ENCODE measurements around the gene GINS1. TPM values are rescaled to one million over a fixed set of nuclear protein-coding genes. Genes with fewer than 3 reads are reported as not detected.

GINS1 gene
- total and polyA plus RNA-seq, 8 donors: 1.0 to 9.4 (median 2.8) TPM; not detected in 1

DNA sequence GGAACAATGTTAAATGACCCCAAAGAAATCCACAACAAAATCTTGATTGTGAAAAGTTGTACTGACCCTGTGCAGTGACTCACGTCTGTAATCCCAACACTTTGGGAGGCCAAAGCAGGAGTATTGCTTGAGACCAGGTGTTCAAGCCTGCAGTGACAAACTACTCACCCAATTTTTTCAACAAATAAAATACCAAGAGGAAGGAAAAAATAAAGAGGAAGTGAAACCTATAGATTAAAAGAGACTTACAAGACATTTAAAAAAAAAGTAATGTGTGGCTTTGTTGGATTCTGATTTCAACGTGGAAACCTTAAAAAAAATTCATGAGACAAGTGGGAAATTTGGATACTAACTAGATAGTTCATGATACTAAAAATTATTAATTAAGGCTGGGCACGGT is 31.9 kb downstream of the GINS1 start:
- Histone ChIP-seq H3K36me3 (no peaks in the 10 kb centered on the region), H3K4me3 (no peak overlapping the region), H3K9me3 (no peaks in the 10 kb centered on the region), H3K27ac (no peak overlapping the region), H3K27me3 (no peaks in the 10 kb centered on the region), H3K4me1 (no peaks in the 10 kb centered on the region)
- WGBS, 5 donors: 79 to 87% (median 83%) methylated on average over 3 of the region's 3 CpGs
- no peak for TF ChIP-seq POLR2AphosphoS5 (IDR thresholded peaks at IDR 0.05)
- TF ChIP-seq EP300 (IDR thresholded peaks at IDR 0.05): no peak
- no peak for TF ChIP-seq POLR2A (IDR thresholded peaks at IDR 0.05)
- TF ChIP-seq, protein P1, sequence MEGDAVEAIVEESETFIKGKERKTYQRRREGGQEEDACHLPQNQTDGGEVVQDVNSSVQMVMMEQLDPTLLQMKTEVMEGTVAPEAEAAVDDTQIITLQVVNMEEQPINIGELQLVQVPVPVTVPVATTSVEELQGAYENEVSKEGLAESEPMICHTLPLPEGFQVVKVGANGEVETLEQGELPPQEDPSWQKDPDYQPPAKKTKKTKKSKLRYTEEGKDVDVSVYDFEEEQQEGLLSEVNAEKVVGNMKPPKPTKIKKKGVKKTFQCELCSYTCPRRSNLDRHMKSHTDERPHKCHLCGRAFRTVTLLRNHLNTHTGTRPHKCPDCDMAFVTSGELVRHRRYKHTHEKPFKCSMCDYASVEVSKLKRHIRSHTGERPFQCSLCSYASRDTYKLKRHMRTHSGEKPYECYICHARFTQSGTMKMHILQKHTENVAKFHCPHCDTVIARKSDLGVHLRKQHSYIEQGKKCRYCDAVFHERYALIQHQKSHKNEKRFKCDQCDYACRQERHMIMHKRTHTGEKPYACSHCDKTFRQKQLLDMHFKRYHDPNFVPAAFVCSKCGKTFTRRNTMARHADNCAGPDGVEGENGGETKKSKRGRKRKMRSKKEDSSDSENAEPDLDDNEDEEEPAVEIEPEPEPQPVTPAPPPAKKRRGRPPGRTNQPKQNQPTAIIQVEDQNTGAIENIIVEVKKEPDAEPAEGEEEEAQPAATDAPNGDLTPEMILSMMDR (IDR thresholded peaks at IDR 0.05): no peak
- no peak for DNase-seq
- intact Hi-C loops (cut with DNase I; ENCODE audit: low total_unique reads): no loop called here

DNA sequence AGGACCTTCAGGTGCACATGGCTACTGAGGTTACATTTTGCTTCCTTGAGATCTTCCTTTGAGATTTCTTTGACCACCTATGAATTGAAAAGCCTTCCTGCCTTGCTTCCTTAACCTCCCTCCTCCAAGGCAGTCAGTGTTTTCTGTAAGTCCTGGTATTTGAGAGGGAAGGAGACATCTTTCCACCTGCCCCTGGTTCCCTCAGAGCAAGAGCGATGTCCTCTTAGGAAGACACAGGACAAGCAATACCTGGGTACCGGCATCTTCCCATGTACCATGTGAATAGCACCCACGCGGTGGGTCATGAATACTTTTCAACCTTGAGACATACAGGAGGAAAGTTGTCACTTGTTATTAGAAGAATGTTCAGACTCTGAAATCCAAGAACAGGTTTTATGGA is 37.1 kb downstream of the GINS1 start:
- no peaks in the 10 kb centered on the region for H3K9me3 ChIP-seq
- no peaks in the 10 kb centered on the region for H3K4me1 ChIP-seq
- 98 to 100% (median 98%) methylated on average over 4 of the region's 4 CpGs for WGBS, 5 donors
- H3K27ac ChIP-seq: no peak overlapping the region
- DNase-seq: no peak
- no peak overlapping the region for H3K4me3 ChIP-seq
- peaks cover 0 to 7% (median 0%) of the 10 kb centered on the region in 4 donors for H3K36me3 ChIP-seq
- no peaks in the 10 kb centered on the region for H3K27me3 ChIP-seq
- TF ChIP-seq EP300 (IDR thresholded peaks at IDR 0.05) (no peak), POLR2A (IDR thresholded peaks at IDR 0.05) (no peak), POLR2AphosphoS5 (IDR thresholded peaks at IDR 0.05) (no peak)
- TF ChIP-seq, protein P1 (IDR thresholded peaks at IDR 0.05): no peak
- intact Hi-C loops (cut with DNase I; ENCODE audit: low total_unique reads): no loop called here

DNA sequence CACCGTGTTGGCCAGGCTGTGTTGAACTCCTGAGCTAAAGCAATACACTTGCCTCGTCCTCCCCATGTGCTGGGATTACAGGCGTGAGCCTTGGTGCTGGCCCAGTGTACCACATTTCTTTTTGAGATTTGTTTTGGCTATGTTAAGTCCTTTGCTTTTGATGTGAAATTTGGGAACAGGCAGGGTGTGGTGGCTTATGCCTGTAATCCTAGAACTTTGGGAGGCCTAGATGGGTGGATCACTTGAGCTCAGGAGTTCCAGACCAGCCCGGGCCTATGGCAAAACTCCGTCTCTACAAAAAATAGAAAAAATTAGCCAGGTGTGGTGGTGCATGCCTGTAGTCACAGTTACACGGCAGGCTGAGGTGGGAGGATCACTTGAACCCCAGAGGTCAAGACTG is 40.2 kb downstream of the GINS1 start:
- intact Hi-C loops (cut with DNase I; ENCODE audit: low total_unique reads): no loop called here
- 78 to 94% (median 89%) methylated on average over 6 of the region's 6 CpGs for WGBS, 5 donors
- no peak for TF ChIP-seq POLR2A (IDR thresholded peaks at IDR 0.05)
- TF ChIP-seq, protein P1 (IDR thresholded peaks at IDR 0.05): no peak
- no peak for TF ChIP-seq EP300 (IDR thresholded peaks at IDR 0.05)
- no peak for TF ChIP-seq POLR2AphosphoS5 (IDR thresholded peaks at IDR 0.05)
- peaks cover 0 to 21% (median 10%) of the 10 kb centered on the region in 4 donors for H3K36me3 ChIP-seq
- no peak for DNase-seq
- no peaks in the 10 kb centered on the region for H3K9me3 ChIP-seq
- H3K27me3 ChIP-seq: no peaks in the 10 kb centered on the region
- no peak overlapping the region for H3K27ac ChIP-seq
- no peak overlapping the region for H3K4me3 ChIP-seq
- H3K4me1 ChIP-seq: no peaks in the 10 kb centered on the region

DNA sequence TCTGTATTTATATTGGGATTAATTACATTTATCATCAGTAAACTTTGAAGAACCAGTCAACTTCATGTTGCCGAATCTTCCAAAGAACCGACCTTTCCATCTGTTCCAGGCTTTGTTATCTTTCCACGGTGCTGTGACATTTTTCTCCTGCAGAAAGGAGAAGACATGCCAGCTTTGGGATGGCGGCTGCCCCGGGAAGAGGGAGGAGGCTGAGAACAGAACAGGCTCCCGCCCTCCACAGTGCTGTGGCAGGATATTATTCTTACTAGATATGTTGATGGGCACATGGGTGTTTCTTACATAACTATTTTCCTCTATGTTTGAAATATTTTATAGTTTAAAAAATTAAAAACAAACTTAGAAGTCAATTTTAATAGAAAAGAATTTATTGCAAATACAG is 44.9 kb downstream of the GINS1 start:
- Histone ChIP-seq H3K9me3 (no peaks in the 10 kb centered on the region), H3K4me1 (no peaks in the 10 kb centered on the region), H3K36me3 (peaks cover 14 to 56% (median 43%) of the 10 kb centered on the region in 4 donors), H3K4me3 (no peak overlapping the region), H3K27me3 (no peaks in the 10 kb centered on the region), H3K27ac (no peak overlapping the region)
- TF ChIP-seq EP300 (IDR thresholded peaks at IDR 0.05): no peak
- TF ChIP-seq POLR2A (IDR thresholded peaks at IDR 0.05): no peak
- intact Hi-C loops (cut with DNase I; ENCODE audit: low total_unique reads): no loop called here
- 77 to 90% (median 86%) methylated on average over 6 of the region's 6 CpGs for WGBS, 5 donors
- DNase-seq: no peak

DNA sequence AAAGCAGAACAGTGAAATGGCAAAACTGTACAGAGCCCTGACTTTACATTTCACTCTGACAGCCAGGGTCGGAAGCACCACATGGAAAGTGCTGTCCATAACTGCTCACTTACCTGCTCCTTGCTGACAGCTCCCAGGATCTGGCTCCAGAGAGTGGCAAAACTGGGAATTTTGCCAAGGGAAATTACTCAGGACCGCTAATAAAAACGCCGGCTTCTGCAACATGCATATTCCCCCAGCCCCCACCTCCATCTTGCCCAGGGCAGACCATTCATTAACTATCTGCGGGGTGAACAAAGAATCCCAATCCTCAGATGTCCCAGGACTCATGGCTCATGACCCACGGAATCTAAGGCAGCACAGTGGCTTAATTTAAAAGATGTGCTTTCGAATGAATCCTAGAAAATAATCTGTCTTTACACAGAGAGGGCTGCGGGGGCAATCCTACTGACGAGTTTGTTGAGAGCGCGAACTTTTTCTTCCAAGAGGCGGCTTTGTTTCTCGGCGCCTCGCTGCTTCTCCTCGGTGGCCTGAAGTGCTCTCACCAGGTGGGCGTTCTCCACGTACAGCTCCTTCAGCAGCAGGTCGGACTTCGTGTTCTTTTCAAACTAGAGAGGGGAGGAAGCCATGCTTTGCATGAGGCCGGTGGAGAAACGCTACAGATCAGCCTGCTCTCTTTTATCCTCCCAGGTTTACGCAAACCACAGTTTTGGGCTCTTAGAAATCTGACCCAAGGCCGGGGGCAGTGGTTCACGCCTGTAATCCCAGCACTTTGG is 45.8 kb downstream of the GINS1 start:
- no peaks in the 10 kb centered on the region for H3K9me3 ChIP-seq
- no peak overlapping the region for H3K27ac ChIP-seq
- H3K27me3 ChIP-seq: no peaks in the 10 kb centered on the region
- peaks cover 14 to 65% (median 46%) of the 10 kb centered on the region in 4 donors for H3K36me3 ChIP-seq
- intact Hi-C loops (cut with DNase I; ENCODE audit: low total_unique reads): no loop called here
- H3K4me3 ChIP-seq: no peak overlapping the region
- H3K4me1 ChIP-seq: no peaks in the 10 kb centered on the region
- TF ChIP-seq, protein P1 (IDR thresholded peaks at IDR 0.05): no peak
- no peak for TF ChIP-seq EP300 (IDR thresholded peaks at IDR 0.05)
- no peak for TF ChIP-seq POLR2AphosphoS5 (IDR thresholded peaks at IDR 0.05)
- WGBS, 5 donors: 87 to 92% (median 88%) methylated on average over 25 of the region's 25 CpGs
- peak; percentile 21 to 45 for DNase-seq

All from stomach (tissue), 9 donors.